Muscle of back (tissue), 11 donors: ENCODE data around the gene CLSTN2. TPM values are rescaled to one million over a fixed set of nuclear protein-coding genes. Genes with fewer than 3 reads are reported as not detected.
A peak's percentile ranks its signal among the peaks of the same experiment; 100 is the strongest.

Experiments
- DNase-seq, 3 donors: peaks; one replicate each; pipeline versions ENCODE4 v3.0.0 to v3.0.0-alpha.2; 2013
- polyA plus RNA-seq, 10 donors: library from polyadenylated mRNA; unstranded; fragments of 120-200 nt; gene quantifications; one replicate each; pipeline ENCODE4 v1.2.1, GENCODE V29; 2013; ENCODE audit not compliant: insufficient read length in 10 of 10

Gene CLSTN2
- polyA plus RNA-seq, 10 donors = 1.7 to 4.6 (median 3.1) TPM

DNA sequence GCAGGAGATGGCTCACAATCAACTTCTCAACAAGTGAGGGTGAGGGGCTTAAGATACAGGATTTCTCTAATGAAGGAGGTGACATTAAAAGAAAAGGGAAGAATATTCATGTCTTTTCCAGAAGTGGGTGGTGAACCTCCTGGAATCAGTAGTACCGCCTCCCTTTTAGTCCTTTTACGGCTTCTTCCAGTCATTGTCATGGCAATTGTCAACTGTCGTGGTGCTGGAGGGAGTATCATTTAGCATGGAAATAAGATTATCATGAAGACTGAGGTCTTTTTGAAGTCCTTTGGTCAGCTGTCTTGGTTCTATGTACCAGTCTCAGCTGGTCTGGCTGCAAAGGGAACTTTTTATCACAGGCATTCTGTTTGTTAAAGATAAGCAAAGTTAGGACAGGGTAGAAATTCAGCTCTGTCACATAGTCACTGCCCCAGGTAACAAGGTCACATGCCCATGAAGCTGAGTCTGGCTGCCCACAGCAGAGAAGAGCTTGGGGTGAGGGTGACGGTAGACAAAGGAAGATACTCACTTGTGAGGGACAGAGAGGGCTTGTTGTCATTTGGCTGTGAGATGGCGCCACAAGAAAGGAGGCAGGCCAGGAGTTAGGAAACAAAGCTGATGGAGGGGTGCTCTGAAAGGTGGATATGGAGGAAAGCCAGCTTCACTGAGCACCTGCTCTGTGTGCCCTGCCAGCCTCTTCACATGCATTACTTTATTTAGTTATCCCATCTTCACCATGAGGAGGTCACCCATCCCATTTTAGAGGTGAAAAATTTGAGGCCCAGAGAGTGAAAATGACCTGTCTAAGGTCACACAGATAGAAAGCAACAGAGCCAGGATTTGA is 514.6 kb downstream of the CLSTN2 start:
- no peak for DNase-seq

DNA sequence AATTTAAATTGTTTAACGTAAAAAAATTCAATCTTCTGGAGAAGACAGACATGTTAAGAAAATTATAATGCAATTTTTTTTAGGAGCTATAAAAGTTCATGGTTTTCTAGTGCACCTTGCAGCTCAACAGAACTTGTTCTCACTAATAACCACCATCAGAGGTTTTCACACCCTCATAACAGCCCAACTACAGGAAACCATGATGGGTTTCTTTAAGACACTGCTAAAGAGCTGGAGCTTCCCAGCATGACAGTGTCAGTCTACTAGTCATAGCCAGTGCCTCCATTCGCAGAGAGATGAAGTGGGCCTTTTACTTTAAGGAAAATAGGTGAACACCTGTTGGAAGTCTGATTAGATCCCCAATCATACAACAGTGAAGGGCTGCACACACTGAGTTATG is 518.8 kb downstream of the CLSTN2 start:
- DNase-seq = no peak

GRCh38 chr3:140455521-140456214 is 520.7 kb downstream of the CLSTN2 start:
- DNase-seq = peak in 1 of 3 donors; percentile 49

- DNase-seq = no peak
Observed at GRCh38 chr3:140456974-140457373, 522.0 kb downstream of the CLSTN2 start.

DNA sequence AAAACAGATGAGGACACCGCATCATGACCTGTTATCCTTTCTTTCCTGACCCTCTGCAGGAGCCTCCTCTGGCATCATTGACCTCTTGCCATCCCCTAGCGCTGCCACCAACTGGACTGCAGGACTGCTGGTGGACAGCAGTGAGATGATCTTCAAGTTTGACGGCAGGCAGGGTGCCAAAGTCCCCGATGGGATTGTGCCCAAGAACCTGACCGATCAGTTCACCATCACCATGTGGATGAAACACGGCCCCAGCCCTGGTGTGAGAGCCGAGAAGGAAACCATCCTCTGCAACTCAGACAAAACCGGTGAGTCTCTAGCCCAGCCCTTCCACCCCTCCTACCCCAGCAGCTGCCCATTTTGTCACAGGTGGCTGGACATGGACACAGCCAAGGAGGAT is 524.5 kb downstream of the CLSTN2 start:
- DNase-seq = no peak

DNA sequence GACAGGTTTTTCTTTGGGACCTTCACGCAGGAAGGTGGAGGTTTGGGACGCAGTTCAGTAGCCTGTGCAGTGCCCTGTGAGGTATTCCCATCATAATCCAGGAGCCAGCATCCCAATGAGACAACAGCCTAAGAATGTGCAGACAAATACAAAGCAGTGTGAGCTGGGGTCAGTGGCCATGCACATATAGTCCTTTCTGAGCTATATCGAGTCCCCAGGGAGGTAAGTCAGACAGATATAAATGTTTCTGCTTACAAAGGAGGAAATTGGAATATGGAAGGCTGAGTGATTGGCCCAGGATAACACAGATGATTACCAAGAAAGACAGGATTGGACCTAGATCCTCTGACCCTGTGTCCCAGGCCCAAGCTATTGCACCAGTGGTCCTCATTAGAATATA is 526.3 kb downstream of the CLSTN2 start:
- DNase-seq = no peak

DNA sequence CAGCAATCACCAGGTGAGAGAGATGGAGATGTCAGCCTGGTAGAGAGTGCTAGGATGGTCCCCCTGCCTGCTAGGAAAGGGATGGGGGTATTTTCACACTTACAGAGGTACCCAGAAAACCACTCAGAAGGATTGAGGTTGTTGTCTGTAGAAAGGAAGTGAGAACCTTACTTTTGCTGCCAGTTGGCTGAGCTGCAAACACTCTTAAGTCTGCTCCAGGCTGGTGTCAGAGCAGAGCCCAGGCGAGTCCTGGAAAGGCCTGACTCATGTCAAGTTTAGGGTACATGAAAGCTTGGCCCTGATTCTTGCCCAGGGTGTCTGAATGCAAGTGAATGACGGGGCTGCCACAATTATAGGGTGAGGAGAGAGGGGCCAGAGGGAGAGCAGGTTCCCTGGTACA is 528.4 kb downstream of the CLSTN2 start:
- DNase-seq = no peak

GRCh38 chr3:140465988-140466387 is 531.0 kb downstream of the CLSTN2 start:
- DNase-seq = no peak

DNA sequence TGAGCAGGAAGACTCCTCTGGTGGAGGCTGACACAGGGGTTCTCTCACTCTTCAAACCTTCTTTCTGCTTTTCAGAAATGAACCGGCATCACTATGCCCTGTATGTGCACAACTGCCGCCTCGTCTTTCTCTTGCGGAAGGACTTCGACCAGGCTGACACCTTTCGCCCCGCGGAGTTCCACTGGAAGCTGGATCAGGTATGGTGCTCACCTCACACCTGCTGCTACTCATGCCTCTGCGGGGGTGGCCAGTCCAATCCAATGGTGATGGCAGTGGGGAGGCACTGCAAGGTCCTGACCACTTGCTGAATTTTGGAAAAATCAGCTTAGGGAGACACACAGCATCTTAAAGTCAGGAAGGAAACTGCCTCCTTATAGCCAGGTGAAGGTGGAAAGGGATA is 531.5 kb downstream of the CLSTN2 start:
- DNase-seq = no peak

DNA sequence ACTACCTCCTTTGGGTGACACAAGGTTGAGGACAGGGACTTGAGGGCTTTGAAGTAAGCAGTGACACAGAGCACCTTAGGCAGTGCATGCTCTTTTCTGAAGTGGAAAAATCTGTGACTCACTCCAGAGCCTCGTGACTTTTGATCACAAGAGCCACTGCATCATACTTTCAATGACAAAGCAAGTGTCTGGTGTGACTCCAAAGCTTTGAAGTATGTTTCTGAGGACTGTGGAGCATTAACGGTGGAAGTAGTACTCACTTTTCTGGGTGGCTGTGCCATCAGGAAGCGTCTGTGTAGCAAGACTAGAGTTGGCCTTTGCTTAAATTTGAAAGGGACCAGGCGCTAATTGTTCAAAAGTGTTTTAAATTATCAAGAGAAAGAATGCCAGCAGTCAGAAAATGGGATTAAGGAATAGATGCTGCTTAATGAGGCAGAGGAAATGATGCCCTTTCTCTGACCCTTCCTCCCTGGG is 532.2 kb downstream of the CLSTN2 start:
- no peak for DNase-seq

GRCh38 chr3:140467796-140468315 is 532.9 kb downstream of the CLSTN2 start:
- no peak for DNase-seq

DNA sequence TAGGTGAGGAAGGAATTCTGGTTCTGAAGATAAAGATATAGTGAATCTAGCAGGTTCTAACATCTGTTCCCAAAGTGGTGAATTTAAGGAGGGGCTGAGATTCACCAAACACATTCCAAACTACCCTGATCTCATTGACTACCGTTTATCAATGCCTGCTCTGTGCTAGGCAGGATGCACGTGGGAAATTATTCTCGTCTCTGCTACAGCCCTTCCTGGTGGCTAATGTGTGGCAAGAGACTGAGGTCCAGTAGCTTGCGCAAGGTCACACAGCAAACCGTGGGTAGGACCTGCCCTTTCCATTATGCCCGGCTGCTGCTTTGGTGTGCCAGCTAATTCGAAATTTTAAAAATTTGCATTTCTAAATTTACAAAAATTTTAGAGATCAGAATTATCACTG is 533.4 kb downstream of the CLSTN2 start:
- DNase-seq = no peak

- no peak for DNase-seq
Observed at GRCh38 chr3:140469491-140469890, 534.5 kb downstream of the CLSTN2 start.

GRCh38 chr3:140470211-140470610 is 535.2 kb downstream of the CLSTN2 start:
- no peak for DNase-seq

- no peak for DNase-seq
Observed at GRCh38 chr3:140470962-140471361, 536.0 kb downstream of the CLSTN2 start.

- DNase-seq = no peak
Observed at GRCh38 chr3:140472306-140473020, 537.5 kb downstream of the CLSTN2 start.

- no peak for DNase-seq
Observed at GRCh38 chr3:140487566-140487965, 552.6 kb downstream of the CLSTN2 start.

GRCh38 chr3:140493271-140493670 is 558.3 kb downstream of the CLSTN2 start:
- DNase-seq = no peak

- no peak for DNase-seq
Observed at GRCh38 chr3:140494970-140495369, 560.0 kb downstream of the CLSTN2 start.

DNA sequence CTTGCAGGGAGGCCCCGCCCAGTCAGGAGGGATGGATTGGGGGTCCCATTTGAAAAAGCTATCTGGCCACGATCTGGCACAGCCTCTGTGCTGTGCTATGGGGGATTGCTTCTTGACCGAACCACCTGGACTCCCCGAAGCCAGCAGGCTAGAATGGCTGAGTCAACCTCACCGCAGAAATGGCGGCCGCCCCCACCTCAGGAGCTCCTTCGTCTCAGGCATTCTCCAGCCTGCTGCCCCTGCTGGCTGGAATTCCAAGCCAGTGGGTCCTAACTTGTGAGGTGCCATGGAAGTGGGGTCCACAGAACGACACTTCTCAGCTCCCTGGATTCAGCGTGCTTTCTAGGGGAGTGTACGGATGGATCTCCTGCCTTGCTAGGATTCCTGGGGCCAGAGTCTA is 562.3 kb downstream of the CLSTN2 start:
- no peak for DNase-seq

- peak in 2 of 3 donors; percentile 8 to 32 for DNase-seq
Observed at GRCh38 chr3:140499114-140499757, 564.3 kb downstream of the CLSTN2 start.

- no peak for DNase-seq
Observed at GRCh38 chr3:140500473-140500872, 565.5 kb downstream of the CLSTN2 start.
